Adipocyte (in vitro differentiated cells): Measurements from ENCODE around the gene SHC3.

ENCODE experiments used
- DNase-seq: peaks from one replicate; pipeline ENCODE4 v3.0.0-alpha.2; 2015; ENCODE audit warnings: low read depth
- H3K27me3 ChIP-seq: replicated peaks from 2 replicates; pipeline ENCODE4 v1.7.0; 2013; ENCODE audit warnings: mild to moderate bottlenecking, low read length, moderate library complexity; ENCODE audit not compliant: control insufficient read depth, insufficient read depth
- H3K36me3 ChIP-seq: 2 replicates; pipeline ENCODE4 v1.7.0; 2013; ENCODE audit warnings: low read length, mild to moderate bottlenecking, moderate library complexity; ENCODE audit not compliant: control insufficient read depth, insufficient read depth, severe bottlenecking
- H3K4me1 ChIP-seq: 2 replicates; pipeline ENCODE4 v1.7.0; 2013; ENCODE audit warnings: mild to moderate bottlenecking, low read length, moderate library complexity; ENCODE audit not compliant: control insufficient read depth, insufficient read depth
- H3K4me3 ChIP-seq: 2 replicates; pipeline ENCODE4 v1.7.0; 2013; ENCODE audit warnings: mild to moderate bottlenecking, low read length, moderate library complexity
- H3K9ac ChIP-seq: 2 replicates; pipeline ENCODE4 v1.7.0; 2013; ENCODE audit warnings: mild to moderate bottlenecking, low read length, moderate library complexity
- H3K9me3 ChIP-seq: 2 replicates; pipeline ENCODE4 v1.7.0; 2013; ENCODE audit warnings: mild to moderate bottlenecking, low read length, moderate library complexity; ENCODE audit not compliant: control insufficient read depth

Gene SHC3

DNA sequence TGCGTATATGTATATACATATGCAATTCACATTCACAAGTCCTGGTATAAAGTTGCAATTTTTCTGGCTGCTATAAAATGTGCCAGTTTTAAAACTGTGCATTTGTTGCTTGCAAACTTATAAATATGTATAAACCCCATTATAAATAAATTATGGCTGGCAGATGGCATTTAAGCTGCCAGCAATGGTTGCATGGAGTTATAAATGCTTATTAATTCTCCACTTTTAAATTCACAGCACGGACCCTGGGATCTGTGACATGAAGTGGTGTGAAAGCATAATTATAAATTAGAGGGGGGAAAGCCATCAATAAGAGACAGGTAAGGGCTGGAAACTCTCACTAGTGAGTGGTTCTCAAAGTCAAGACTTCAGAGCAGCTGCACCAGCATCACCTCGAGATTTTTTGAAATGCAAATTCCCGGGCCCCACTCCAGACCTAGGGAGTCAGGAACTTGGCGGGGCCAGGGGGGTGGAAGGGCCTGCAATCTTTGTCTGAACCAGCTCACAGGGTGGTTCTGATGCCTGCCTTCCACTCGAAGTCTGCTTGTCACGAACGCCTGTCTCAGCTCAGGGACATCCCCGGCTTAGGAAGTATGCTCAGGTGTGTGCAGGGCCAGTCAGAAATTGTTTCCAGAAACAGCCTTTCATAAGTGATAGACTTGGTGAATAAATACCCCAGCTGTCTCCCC lies 170.4 kb downstream of the SHC3 start:
- Histone ChIP-seq H3K9ac (no peak overlapping the region), H3K27me3 (no peaks in the 10 kb centered on the region), H3K4me3 (no peak overlapping the region), H3K9me3 (no peaks in the 10 kb centered on the region), H3K36me3 (no peaks in the 10 kb centered on the region), H3K4me1 (no peaks in the 10 kb centered on the region)
- DNase-seq: no peak

DNA sequence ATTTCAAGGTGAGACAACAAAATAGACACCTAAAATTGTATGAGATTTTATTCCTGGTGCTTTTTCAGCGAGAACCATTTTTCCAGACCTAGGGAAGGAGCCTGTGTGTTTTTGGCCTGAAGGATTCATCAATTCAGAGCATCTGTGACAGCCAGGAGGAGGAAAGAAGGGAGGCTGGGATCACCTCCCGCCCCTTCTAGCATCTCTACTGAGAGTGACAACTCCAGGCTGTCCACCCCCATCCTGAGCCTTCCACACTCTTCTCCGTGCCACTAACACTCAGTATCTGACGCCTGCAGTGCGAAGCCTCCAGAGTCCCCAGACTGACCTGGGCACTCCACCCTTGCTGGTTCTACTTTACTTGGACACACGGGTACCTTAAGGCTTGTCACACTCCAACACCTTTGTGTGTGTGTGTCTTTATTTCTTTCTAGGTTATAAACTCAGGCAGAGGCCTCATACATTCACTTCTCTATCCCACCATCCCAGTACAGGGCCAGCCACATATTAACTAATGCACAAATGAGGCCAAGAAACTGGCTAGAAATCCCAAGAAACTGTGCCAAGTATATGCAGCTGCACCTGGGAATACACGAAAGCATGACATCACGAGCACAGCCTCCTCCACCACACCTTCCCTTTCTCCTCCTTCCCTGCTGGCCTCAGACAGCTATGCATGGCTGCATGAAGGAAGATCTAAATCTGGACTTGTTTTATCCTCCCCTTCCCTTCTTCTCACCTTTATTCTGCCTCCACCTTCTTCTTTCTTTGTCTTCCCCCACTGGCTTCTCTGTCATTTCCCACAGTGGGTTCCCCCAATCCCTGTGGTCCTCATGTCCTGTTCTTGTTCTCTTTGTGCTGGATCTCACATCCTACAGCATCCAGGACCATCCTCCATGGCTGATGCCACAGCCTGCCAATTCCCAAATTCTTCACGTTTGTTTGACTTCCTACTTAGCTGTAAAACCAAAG lies 171.3 kb downstream of the SHC3 start:
- Histone ChIP-seq H3K4me3 (no peak overlapping the region), H3K9ac (no peak overlapping the region), H3K36me3 (peaks cover 3% of the 10 kb centered on the region), H3K4me1 (no peaks in the 10 kb centered on the region), H3K27me3 (no peaks in the 10 kb centered on the region), H3K9me3 (no peaks in the 10 kb centered on the region)
- DNase-seq: no peak

GRCh38 chr9:89006267-89006666 lies 172.4 kb downstream of the SHC3 start:
- Histone ChIP-seq H3K4me3 (no peak overlapping the region), H3K9me3 (no peaks in the 10 kb centered on the region), H3K9ac (no peak overlapping the region), H3K4me1 (no peaks in the 10 kb centered on the region), H3K27me3 (no peaks in the 10 kb centered on the region), H3K36me3 (peaks cover 6% of the 10 kb centered on the region)
- peak; percentile 40 for DNase-seq

- DNase-seq: no peak
- H3K4me1 ChIP-seq: peaks cover 5% of the 10 kb centered on the region
- H3K27me3 ChIP-seq: no peaks in the 10 kb centered on the region
- H3K4me3 ChIP-seq: no peak overlapping the region
- H3K9me3 ChIP-seq: no peaks in the 10 kb centered on the region
- H3K9ac ChIP-seq: no peak overlapping the region
- peaks cover 6% of the 10 kb centered on the region for H3K36me3 ChIP-seq
Observed at GRCh38 chr9:89005323-89005722, 173.3 kb downstream of the SHC3 start.

- Histone ChIP-seq H3K36me3 (peaks cover 6% of the 10 kb centered on the region), H3K4me3 (no peak overlapping the region), H3K4me1 (peaks cover 16% of the 10 kb centered on the region), H3K27me3 (no peaks in the 10 kb centered on the region), H3K9ac (no peak overlapping the region), H3K9me3 (no peaks in the 10 kb centered on the region)
- no peak for DNase-seq
Observed at GRCh38 chr9:89002987-89003386, 175.6 kb downstream of the SHC3 start.

- H3K9ac ChIP-seq: no peak overlapping the region
- H3K4me3 ChIP-seq: no peak overlapping the region
- peaks cover 6% of the 10 kb centered on the region for H3K36me3 ChIP-seq
Observed at GRCh38 chr9:89001917-89002540, 176.6 kb downstream of the SHC3 start.

DNA sequence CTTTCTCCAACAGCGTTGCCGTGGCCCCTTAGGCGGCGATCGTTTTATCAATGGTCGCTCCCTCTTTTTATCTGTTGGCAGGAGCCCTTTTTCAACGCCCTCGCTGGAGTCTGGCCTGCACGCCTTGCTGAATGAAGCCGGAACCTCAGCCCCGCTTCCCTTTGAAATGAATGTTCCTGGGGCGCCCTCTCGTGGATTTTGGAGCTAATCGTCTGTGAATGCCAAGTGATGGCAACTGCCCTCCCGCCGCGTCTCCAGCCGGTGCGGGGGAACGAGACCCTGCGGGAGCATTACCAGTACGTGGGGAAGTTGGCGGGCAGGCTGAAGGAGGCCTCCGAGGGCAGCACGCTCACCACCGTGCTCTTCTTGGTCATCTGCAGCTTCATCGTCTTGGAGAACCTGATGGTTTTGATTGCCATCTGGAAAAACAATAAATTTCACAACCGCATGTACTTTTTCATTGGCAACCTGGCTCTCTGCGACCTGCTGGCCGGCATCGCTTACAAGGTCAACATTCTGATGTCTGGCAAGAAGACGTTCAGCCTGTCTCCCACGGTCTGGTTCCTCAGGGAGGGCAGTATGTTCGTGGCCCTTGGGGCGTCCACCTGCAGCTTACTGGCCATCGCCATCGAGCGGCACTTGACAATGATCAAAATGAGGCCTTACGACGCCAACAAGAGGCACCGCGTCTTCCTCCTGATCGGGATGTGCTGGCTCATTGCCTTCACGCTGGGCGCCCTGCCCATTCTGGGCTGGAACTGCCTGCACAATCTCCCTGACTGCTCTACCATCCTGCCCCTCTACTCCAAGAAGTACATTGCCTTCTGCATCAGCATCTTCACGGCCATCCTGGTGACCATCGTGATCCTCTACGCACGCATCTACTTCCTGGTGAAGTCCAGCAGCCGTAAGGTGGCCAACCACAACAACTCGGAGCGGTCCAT lies 177.4 kb downstream of the SHC3 start:
- peaks cover 16% of the 10 kb centered on the region for H3K4me1 ChIP-seq
- H3K4me3 ChIP-seq: peak overlapping the region; percentile 71
- peak; percentile 97 for DNase-seq
- H3K9ac ChIP-seq: peak overlapping the region; percentile 69
- no peaks in the 10 kb centered on the region for H3K27me3 ChIP-seq
- no peaks in the 10 kb centered on the region for H3K9me3 ChIP-seq
- H3K36me3 ChIP-seq: peaks cover 6% of the 10 kb centered on the region

More at GRCh38 chr9:89001917-89002540, 176.6 kb downstream of the SHC3 start:
- DNase-seq: no peak
- peaks cover 16% of the 10 kb centered on the region for H3K4me1 ChIP-seq
- no peaks in the 10 kb centered on the region for H3K27me3 ChIP-seq
- no peaks in the 10 kb centered on the region for H3K9me3 ChIP-seq

- Histone ChIP-seq H3K9me3 (no peaks in the 10 kb centered on the region), H3K27me3 (no peaks in the 10 kb centered on the region), H3K4me3 (no peak overlapping the region), H3K36me3 (peaks cover 6% of the 10 kb centered on the region), H3K4me1 (peaks cover 17% of the 10 kb centered on the region), H3K9ac (peak overlapping the region; percentile 69)
- DNase-seq: no peak
Observed at GRCh38 chr9:89000371-89000781, 178.2 kb downstream of the SHC3 start.

GRCh38 chr9:88998911-88999310 lies 179.7 kb downstream of the SHC3 start:
- no peak overlapping the region for H3K4me3 ChIP-seq
- H3K9ac ChIP-seq: no peak overlapping the region
- H3K36me3 ChIP-seq: peaks cover 6% of the 10 kb centered on the region
- no peaks in the 10 kb centered on the region for H3K27me3 ChIP-seq
- no peak for DNase-seq
- H3K4me1 ChIP-seq: peaks cover 32% of the 10 kb centered on the region
- no peaks in the 10 kb centered on the region for H3K9me3 ChIP-seq

DNA sequence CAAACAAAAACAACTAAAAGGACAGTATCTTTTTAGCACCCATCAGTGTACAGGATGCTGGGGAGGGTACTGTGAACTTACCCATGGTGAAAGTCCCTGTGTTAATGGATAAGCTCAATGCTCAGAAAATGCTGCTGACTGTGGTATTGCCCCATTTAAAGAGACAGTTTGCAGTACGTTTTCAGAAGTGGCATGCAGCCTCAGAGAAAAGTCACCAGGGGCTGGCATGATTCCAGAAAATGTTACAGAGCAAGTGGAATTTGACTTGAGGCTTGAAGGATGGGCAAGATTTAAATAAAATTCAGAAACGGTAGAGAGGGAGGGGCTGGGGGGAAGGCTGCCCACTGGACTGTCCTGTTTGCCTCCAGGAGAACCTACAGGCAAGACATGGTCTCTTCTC lies 180.1 kb downstream of the SHC3 start:
- H3K4me3 ChIP-seq: no peak overlapping the region
- no peak overlapping the region for H3K9ac ChIP-seq
- no peaks in the 10 kb centered on the region for H3K9me3 ChIP-seq
- DNase-seq: peak; percentile 43
- no peaks in the 10 kb centered on the region for H3K27me3 ChIP-seq
- peaks cover 6% of the 10 kb centered on the region for H3K36me3 ChIP-seq
- H3K4me1 ChIP-seq: peaks cover 36% of the 10 kb centered on the region
